ENCODE results near the gene RBM10. TPM values are rescaled to one million over a fixed set of nuclear protein-coding genes. Genes with fewer than 3 reads are reported as not detected.

RBM10 gene
- total RNA-seq, 3 donors from 2014 or later = 77.7 to 83.4 (median 81.4) TPM

GRCh38 chrX:47222751-47223350, 77.8 kb downstream of the RBM10 start:
- ATAC-seq (no peak), DNase-seq (no peak)
- H3K4me3 Mint-ChIP-seq = no peak overlapping the region
- peaks cover 5% of the 10 kb centered on the region for H3K36me3 Mint-ChIP-seq (ENCODE audit: insufficient read depth)
- peaks cover 26% of the 10 kb centered on the region for H3K4me1 Mint-ChIP-seq (ENCODE audit: low read depth)
- H3K27me3 Mint-ChIP-seq (ENCODE audit: low read depth) = no peaks in the 10 kb centered on the region
- no peaks in the 10 kb centered on the region for H3K9me3 Mint-ChIP-seq

GRCh38 chrX:47223476-47224250, 78.6 kb downstream of the RBM10 start:
- Mint-ChIP-seq H3K27me3 (ENCODE audit: low read depth) (no peaks in the 10 kb centered on the region), H3K36me3 (ENCODE audit: insufficient read depth) (peaks cover 9% of the 10 kb centered on the region), H3K4me1 (ENCODE audit: low read depth) (peaks cover 26% of the 10 kb centered on the region), H3K4me3 (no peak overlapping the region), H3K9me3 (no peaks in the 10 kb centered on the region)
- no peak for DNase-seq
- no peak for ATAC-seq

- peaks cover 9% of the 10 kb centered on the region for H3K36me3 Mint-ChIP-seq (ENCODE audit: insufficient read depth)
- H3K9me3 Mint-ChIP-seq = no peaks in the 10 kb centered on the region
- DNase-seq (no peak), ATAC-seq (no peak)
- no peaks in the 10 kb centered on the region for H3K27me3 Mint-ChIP-seq (ENCODE audit: low read depth)
- H3K4me3 Mint-ChIP-seq = no peak overlapping the region
- peaks cover 24% of the 10 kb centered on the region for H3K4me1 Mint-ChIP-seq (ENCODE audit: low read depth)
These were observed 79.4 kb downstream of the RBM10 start for GRCh38 chrX:47224266-47224895.

- H3K9me3 Mint-ChIP-seq = no peaks in the 10 kb centered on the region
- no peaks in the 10 kb centered on the region for H3K27me3 Mint-ChIP-seq (ENCODE audit: low read depth)
- H3K36me3 Mint-ChIP-seq (ENCODE audit: insufficient read depth) = peaks cover 11% of the 10 kb centered on the region
- DNase-seq (no peak), ATAC-seq (no peak)
- H3K4me1 Mint-ChIP-seq (ENCODE audit: low read depth) = peaks cover 19% of the 10 kb centered on the region
- H3K4me3 Mint-ChIP-seq = no peak overlapping the region
These were observed 79.9 kb downstream of the RBM10 start for GRCh38 chrX:47224896-47225290.

- Mint-ChIP-seq H3K27me3 (ENCODE audit: low read depth) (no peaks in the 10 kb centered on the region), H3K36me3 (ENCODE audit: insufficient read depth) (peaks cover 13% of the 10 kb centered on the region), H3K9me3 (no peaks in the 10 kb centered on the region), H3K4me1 (ENCODE audit: low read depth) (peaks cover 10% of the 10 kb centered on the region), H3K4me3 (no peak overlapping the region)
- no peak for DNase-seq
- no peak for ATAC-seq
These were observed 81.0 kb downstream of the RBM10 start for GRCh38 chrX:47226071-47226470.

GRCh38 chrX:47226531-47227333, 81.7 kb downstream of the RBM10 start:
- H3K4me1 Mint-ChIP-seq (ENCODE audit: low read depth) = peaks cover 7% of the 10 kb centered on the region
- H3K4me3 Mint-ChIP-seq = no peak overlapping the region
- H3K9me3 Mint-ChIP-seq = no peaks in the 10 kb centered on the region
- peaks cover 13% of the 10 kb centered on the region for H3K36me3 Mint-ChIP-seq (ENCODE audit: insufficient read depth)
- ATAC-seq (no peak), DNase-seq (no peak)
- no peaks in the 10 kb centered on the region for H3K27me3 Mint-ChIP-seq (ENCODE audit: low read depth)

GRCh38 chrX:47227334-47227583, 82.2 kb downstream of the RBM10 start:
- Mint-ChIP-seq H3K36me3 (ENCODE audit: insufficient read depth) (peaks cover 13% of the 10 kb centered on the region), H3K4me1 (ENCODE audit: low read depth) (peaks cover 3% of the 10 kb centered on the region), H3K9me3 (no peaks in the 10 kb centered on the region), H3K27me3 (ENCODE audit: low read depth) (no peaks in the 10 kb centered on the region), H3K4me3 (no peak overlapping the region)
- no peak for ATAC-seq
- DNase-seq = no peak

GRCh38 chrX:47228550-47229270, 83.7 kb downstream of the RBM10 start:
- no peak overlapping the region for H3K4me3 Mint-ChIP-seq
- H3K36me3 Mint-ChIP-seq (ENCODE audit: insufficient read depth) = peaks cover 13% of the 10 kb centered on the region
- no peaks in the 10 kb centered on the region for H3K9me3 Mint-ChIP-seq
- H3K4me1 Mint-ChIP-seq (ENCODE audit: low read depth) = peaks cover 2% of the 10 kb centered on the region
- ATAC-seq (no peak), DNase-seq (no peak)
- H3K27me3 Mint-ChIP-seq (ENCODE audit: low read depth) = no peaks in the 10 kb centered on the region

- Mint-ChIP-seq H3K9me3 (no peaks in the 10 kb centered on the region), H3K4me1 (ENCODE audit: low read depth) (peaks cover 2% of the 10 kb centered on the region), H3K27me3 (ENCODE audit: low read depth) (no peaks in the 10 kb centered on the region), H3K4me3 (no peak overlapping the region), H3K36me3 (ENCODE audit: insufficient read depth) (peaks cover 13% of the 10 kb centered on the region)
- DNase-seq (no peak), ATAC-seq (no peak)
These were observed 84.4 kb downstream of the RBM10 start for GRCh38 chrX:47229427-47229826.

- Mint-ChIP-seq H3K4me1 (ENCODE audit: low read depth) (peaks cover 6% of the 10 kb centered on the region), H3K27me3 (ENCODE audit: low read depth) (no peaks in the 10 kb centered on the region), H3K36me3 (ENCODE audit: insufficient read depth) (peaks cover 13% of the 10 kb centered on the region), H3K9me3 (no peaks in the 10 kb centered on the region), H3K4me3 (no peak overlapping the region)
- ATAC-seq (no peak), DNase-seq (no peak)
These were observed 85.3 kb downstream of the RBM10 start for GRCh38 chrX:47230136-47230868.

- peaks cover 15% of the 10 kb centered on the region for H3K4me1 Mint-ChIP-seq (ENCODE audit: low read depth)
- no peaks in the 10 kb centered on the region for H3K27me3 Mint-ChIP-seq (ENCODE audit: low read depth)
- no peaks in the 10 kb centered on the region for H3K9me3 Mint-ChIP-seq
- peaks cover 13% of the 10 kb centered on the region for H3K36me3 Mint-ChIP-seq (ENCODE audit: insufficient read depth)
- H3K4me3 Mint-ChIP-seq = no peak overlapping the region
- DNase-seq (no peak), ATAC-seq (no peak)
These were observed 86.1 kb downstream of the RBM10 start for GRCh38 chrX:47231167-47231566.

- DNase-seq = no peak
- Mint-ChIP-seq H3K36me3 (ENCODE audit: insufficient read depth) (peaks cover 12% of the 10 kb centered on the region), H3K27me3 (ENCODE audit: low read depth) (no peaks in the 10 kb centered on the region), H3K9me3 (no peaks in the 10 kb centered on the region), H3K4me1 (ENCODE audit: low read depth) (peaks cover 17% of the 10 kb centered on the region), H3K4me3 (peak overlapping the region; percentile 88)
- ATAC-seq = no peak
These were observed 87.3 kb downstream of the RBM10 start for GRCh38 chrX:47232197-47232802.

- H3K27me3 Mint-ChIP-seq (ENCODE audit: low read depth) = no peaks in the 10 kb centered on the region
- H3K36me3 Mint-ChIP-seq (ENCODE audit: insufficient read depth) = peaks cover 12% of the 10 kb centered on the region
- H3K4me3 Mint-ChIP-seq = peak within 1 kb of the TSS; percentile 88
- ATAC-seq = peak; percentile 23 to 32
- DNase-seq = peak; percentile 39
- peaks cover 17% of the 10 kb centered on the region for H3K4me1 Mint-ChIP-seq (ENCODE audit: low read depth)
- H3K9me3 Mint-ChIP-seq = no peaks in the 10 kb centered on the region
These were observed 87.8 kb downstream of the RBM10 start, which contains the start of gene USP11 for GRCh38 chrX:47232803-47233332. USP11 (plus strand) TSS chrX:47233009; CDS start chrX:47233044, 35 bp downstream.
